HG03460 (cell line): ENCODE data around the gene MMP17.
"Not testable (repeated sequence)": the region's sequence is repeated elsewhere in the genome, so short reads cannot be mapped to it uniquely, and the experiment has no call there.

ENCODE experiments used
- ATAC-seq: cut with Tn5 transposase; IDR thresholded peaks from one replicate; pipeline ENCODE4 v1.9.1; 2021; ENCODE audit not compliant: unreplicated experiment

MMP17 gene

GRCh38 chr12:131862994-131863710 lies 35.0 kb downstream of the MMP17 start:
- no peak for ATAC-seq

- ATAC-seq, result no peak
Observed at GRCh38 chr12:131863711-131864396, 35.7 kb downstream of the MMP17 start.

GRCh38 chr12:131864469-131864868 lies 36.3 kb downstream of the MMP17 start:
- ATAC-seq, result no peak

- ATAC-seq, result no peak
Observed at GRCh38 chr12:131865180-131865875, 37.1 kb downstream of the MMP17 start.

- ATAC-seq, result no peak
Observed at GRCh38 chr12:131867471-131867870, 39.3 kb downstream of the MMP17 start.

GRCh38 chr12:131867891-131868675 lies 39.9 kb downstream of the MMP17 start:
- ATAC-seq, result no peak

GRCh38 chr12:131869871-131870418 lies 41.8 kb downstream of the MMP17 start:
- no peak for ATAC-seq

GRCh38 chr12:131871677-131872076 lies 43.5 kb downstream of the MMP17 start:
- ATAC-seq, result no peak

GRCh38 chr12:131872154-131873051 lies 44.2 kb downstream of the MMP17 start:
- no peak for ATAC-seq

- no peak for ATAC-seq
Observed at GRCh38 chr12:131873293-131873692, 45.1 kb downstream of the MMP17 start.

GRCh38 chr12:131874972-131875371 lies 46.8 kb downstream of the MMP17 start:
- not testable (repeated sequence) for ATAC-seq

- ATAC-seq, result not testable (repeated sequence)
Observed at GRCh38 chr12:131877216-131877615, 49.0 kb downstream of the MMP17 start.

GRCh38 chr12:131878436-131878835 lies 50.2 kb downstream of the MMP17 start:
- not testable (repeated sequence) for ATAC-seq

- ATAC-seq, result no peak
Observed at GRCh38 chr12:131882804-131883520, 54.8 kb downstream of the MMP17 start.

GRCh38 chr12:131883521-131883900 lies 55.3 kb downstream of the MMP17 start:
- ATAC-seq, result no peak

GRCh38 chr12:131885076-131885475 lies 56.9 kb downstream of the MMP17 start:
- ATAC-seq, result not testable (repeated sequence)

GRCh38 chr12:131885543-131886057 lies 57.4 kb downstream of the MMP17 start:
- ATAC-seq, result no peak

- not testable (repeated sequence) for ATAC-seq
Observed at GRCh38 chr12:131891722-131892121, 63.5 kb downstream of the MMP17 start.
